ENCODE measurements around the gene CD46.
"Not testable (repeated sequence)": the region's sequence is repeated elsewhere in the genome, so short reads cannot be mapped to it uniquely, and the experiment has no call there.

The CD46 gene

GRCh38 chr1:207719234-207719633, 32.6 kb upstream of the CD46 start:
- no peak for DNase-seq (ENCODE audit: low read depth)
- TF ChIP-seq CTCF (conservative IDR thresholded peaks at IDR 0.05; ENCODE audit: low read depth, low read length): no peak

GRCh38 chr1:207728200-207728858, 23.5 kb upstream of the CD46 start:
- DNase-seq (ENCODE audit: low read depth): not testable (repeated sequence)

More at GRCh38 chr1:207719234-207719633, 32.6 kb upstream of the CD46 start:
- H3K4me3 ChIP-seq (ENCODE audit: low read length): no peak overlapping the region

GRCh38 chr1:207737503-207738157, 14.2 kb upstream of the CD46 start:
- not testable (repeated sequence) for DNase-seq (ENCODE audit: low read depth); H3K4me3 ChIP-seq (ENCODE audit: low read length)

More at GRCh38 chr1:207728200-207728858, 23.5 kb upstream of the CD46 start:
- not testable (repeated sequence) for H3K4me3 ChIP-seq (ENCODE audit: low read length)

- H3K4me3 ChIP-seq (ENCODE audit: low read length); DNase-seq (ENCODE audit: low read depth): not testable (repeated sequence)
Measured at GRCh38 chr1:207738158-207738659, 13.6 kb upstream of the CD46 start.

- no peak for DNase-seq (ENCODE audit: low read depth)
- no peak for TF ChIP-seq CTCF (conservative IDR thresholded peaks at IDR 0.05; ENCODE audit: low read depth, low read length)
- no peak overlapping the region for H3K4me3 ChIP-seq (ENCODE audit: low read length)
Measured at GRCh38 chr1:207740207-207740606, 11.6 kb upstream of the CD46 start.

- no peak overlapping the region for H3K4me3 ChIP-seq (ENCODE audit: low read length)
- no peak for DNase-seq (ENCODE audit: low read depth)
Measured at GRCh38 chr1:207742850-207743555, 8.9 kb upstream of the CD46 start.

GRCh38 chr1:207744000-207744534, 7.8 kb upstream of the CD46 start:
- H3K4me3 ChIP-seq (ENCODE audit: low read length): no peak overlapping the region
- DNase-seq (ENCODE audit: low read depth): no peak
- no peak for TF ChIP-seq CTCF (conservative IDR thresholded peaks at IDR 0.05; ENCODE audit: low read depth, low read length)

More at GRCh38 chr1:207742850-207743555, 8.9 kb upstream of the CD46 start:
- no peak for TF ChIP-seq CTCF (conservative IDR thresholded peaks at IDR 0.05; ENCODE audit: low read depth, low read length)

GRCh38 chr1:207745285-207745684, 6.6 kb upstream of the CD46 start:
- no peak for TF ChIP-seq CTCF (conservative IDR thresholded peaks at IDR 0.05; ENCODE audit: low read depth, low read length)
- H3K4me3 ChIP-seq (ENCODE audit: low read length): no peak overlapping the region
- no peak for DNase-seq (ENCODE audit: low read depth)

Data from retinal pigment epithelial cell (primary cell).